Measurements from ENCODE around the gene OXCT1.
"Not testable (repeated sequence)": the region's sequence is repeated elsewhere in the genome, so short reads cannot be mapped to it uniquely, and the experiment has no call there.

GRCh38 chr5:41742608-41743007 lies 127.6 kb downstream of the OXCT1 start:
- TF ChIP-seq, protein P1, sequence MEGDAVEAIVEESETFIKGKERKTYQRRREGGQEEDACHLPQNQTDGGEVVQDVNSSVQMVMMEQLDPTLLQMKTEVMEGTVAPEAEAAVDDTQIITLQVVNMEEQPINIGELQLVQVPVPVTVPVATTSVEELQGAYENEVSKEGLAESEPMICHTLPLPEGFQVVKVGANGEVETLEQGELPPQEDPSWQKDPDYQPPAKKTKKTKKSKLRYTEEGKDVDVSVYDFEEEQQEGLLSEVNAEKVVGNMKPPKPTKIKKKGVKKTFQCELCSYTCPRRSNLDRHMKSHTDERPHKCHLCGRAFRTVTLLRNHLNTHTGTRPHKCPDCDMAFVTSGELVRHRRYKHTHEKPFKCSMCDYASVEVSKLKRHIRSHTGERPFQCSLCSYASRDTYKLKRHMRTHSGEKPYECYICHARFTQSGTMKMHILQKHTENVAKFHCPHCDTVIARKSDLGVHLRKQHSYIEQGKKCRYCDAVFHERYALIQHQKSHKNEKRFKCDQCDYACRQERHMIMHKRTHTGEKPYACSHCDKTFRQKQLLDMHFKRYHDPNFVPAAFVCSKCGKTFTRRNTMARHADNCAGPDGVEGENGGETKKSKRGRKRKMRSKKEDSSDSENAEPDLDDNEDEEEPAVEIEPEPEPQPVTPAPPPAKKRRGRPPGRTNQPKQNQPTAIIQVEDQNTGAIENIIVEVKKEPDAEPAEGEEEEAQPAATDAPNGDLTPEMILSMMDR (conservative IDR thresholded peaks at IDR 0.05; ENCODE audit: low read depth, low read length): not testable (repeated sequence)
- TF ChIP-seq POLR2A (IDR thresholded peaks at IDR 0.05; ENCODE audit: low read depth, low read length): not testable (repeated sequence)
